Sigmoid colon (tissue), 7 donors: ENCODE data around the gene APBB3. TPM values are rescaled to one million over a fixed set of nuclear protein-coding genes. Genes with fewer than 3 reads are reported as not detected.
A peak's percentile ranks its signal among the peaks of the same experiment; 100 is the strongest.

Experiments used
- DNase-seq: peaks from one replicate; pipeline ENCODE4 v3.0.0-alpha.2; 2019
- H3K27ac ChIP-seq, 4 donors: fragments of 200-600 bp; sonication (generic); one replicate each; pipeline ENCODE4 v1.5.1; 2016 to 2019; ENCODE audit warnings: mild to moderate bottlenecking in 1 of 4
- H3K27me3 ChIP-seq, 3 donors: fragments of 200-600 bp; sonication (generic); one replicate each; pipeline ENCODE4 v1.5.1; 2019; ENCODE audit warnings: mild to moderate bottlenecking in 1 of 3
- H3K36me3 ChIP-seq, 4 donors: fragments of 200-600 bp; sonication (generic); one replicate each; pipeline ENCODE4 v1.5.1; 2016 to 2019
- H3K4me1 ChIP-seq, 4 donors: fragments of 200-600 bp; sonication (generic); one replicate each; pipeline ENCODE4 v1.5.1; 2017 to 2019
- H3K4me3 ChIP-seq, 4 donors: fragments of 200-600 bp; sonication (generic); one replicate each; pipeline ENCODE4 v1.5.1; 2017 to 2019; ENCODE audit warnings: mild to moderate bottlenecking in 2 of 4, moderate library complexity in 1 of 4
- H3K9me3 ChIP-seq, 4 donors: fragments of 200-600 bp in 3 of 4; sonication (generic) in 3 of 4; one replicate each; pipeline versions ENCODE4 v1.5.1 to v1.6.1; 2013 to 2019
- EP300 ChIP-seq, 4 donors: sonication (generic); formaldehyde crosslinking; IDR thresholded peaks; one replicate each; pipeline ENCODE4 v1.6.1; 2017; ENCODE audit warnings: antibody characterized with exemption in 4 of 4
- POLR2A ChIP-seq, 2 donors: fragments of 450-650 bp; IDR thresholded peaks; one replicate each; pipeline ENCODE4 v1.6.1; 2016; ENCODE audit warnings: antibody characterized with exemption in 2 of 2, mild to moderate bottlenecking in 2 of 2, moderate library complexity in 2 of 2
- POLR2AphosphoS5 ChIP-seq, 4 donors: sonication (generic); formaldehyde crosslinking; IDR thresholded peaks; one replicate each; pipeline ENCODE4 v1.6.1; 2017; ENCODE audit warnings: antibody characterized with exemption in 4 of 4
- WGBS, 2 donors: extraction: QIAGEN DNeasy Blood & Tissue Kit; methylation state at CpG; one replicate each; pipeline ENCODE4 v1.1.7; 2013; 5-methylcytosine and 5-hydroxymethylcytosine counted together
- intact Hi-C: fragments of 100-400 bp; cut with DNase I; formaldehyde crosslinking; loops from one replicate; pipeline ENCODE4 v1.15.1; 2023
- polyA plus RNA-seq, 3 donors: library from polyadenylated mRNA; stranded (reverse); fragments of 200-250 nt; gene quantifications; one replicate each; pipeline ENCODE4 v1.2.3, GENCODE V29; 2013
- total RNA-seq, 4 donors: library from RNA; depleted of rRNA; stranded (reverse); fragments of >200 nt; gene quantifications; one replicate each; pipeline ENCODE4 v1.1.0, GENCODE V29; 2016
- TF ChIP-seq, protein P1 (sequence below), 4 experiments: fragments of 450-650 bp in 3 of 4; fragments of 200-600 bp in 1 of 4; IDR thresholded peaks; one replicate each; pipeline ENCODE4 v1.5.1; 2016 to 2019; ENCODE audit warnings: antibody characterized with exemption in 4 of 4, mild to moderate bottlenecking in 3 of 4, moderate library complexity in 2 of 4
- donor health status: healthy with polysubstance abuse.
- donor health status: Bipolar disorder and iron deficiency.
- donor health status: healthy.

APBB3 gene
- total and polyA plus RNA-seq, 7 donors: 4.2 to 27.9 (median 14.3) TPM

DNA sequence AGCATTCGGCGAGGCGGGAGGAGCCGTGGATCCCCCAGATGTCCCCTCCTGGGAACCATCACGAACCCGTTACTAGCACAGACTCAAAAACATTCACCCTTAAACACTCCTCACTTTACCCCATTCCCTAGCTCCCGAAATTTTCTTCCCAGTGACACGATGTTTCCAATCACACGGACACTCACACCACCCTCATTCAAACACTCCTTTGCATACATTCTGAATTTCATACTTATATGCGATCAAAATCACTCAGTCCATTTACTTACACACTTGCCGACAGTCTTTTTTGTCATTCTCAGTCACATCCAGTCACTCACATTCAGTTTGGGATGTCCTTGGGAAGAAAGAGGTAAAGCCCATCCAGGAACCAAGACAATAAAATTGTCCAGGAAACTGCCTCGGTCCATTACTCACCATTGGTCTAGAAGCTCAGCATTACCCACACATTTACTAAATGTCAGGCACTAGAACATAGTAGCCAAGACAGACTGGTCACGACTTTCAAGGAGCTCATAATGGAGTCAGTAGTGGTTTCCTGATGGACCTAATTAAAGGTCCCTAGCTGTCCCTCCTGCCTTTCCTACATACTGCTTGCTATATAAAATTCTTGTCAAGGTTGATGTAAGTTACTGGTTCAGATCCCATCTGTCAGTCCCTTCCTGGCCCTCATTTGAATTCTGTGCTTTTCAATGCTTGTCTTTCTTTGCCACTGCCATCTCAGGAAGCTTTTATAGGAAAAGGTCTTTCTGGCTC lies 804 bp upstream of the APBB3 start:
- Histone ChIP-seq H3K4me3 (peak overlapping the region; percentile 60 to 81 (median 74)), H3K36me3 (peaks cover 5 to 46% (median 18%) of the 10 kb centered on the region in 4 donors), H3K4me1 (peaks cover 0 to 59% (median 48%) of the 10 kb centered on the region in 4 donors), H3K27me3 (no peaks in the 10 kb centered on the region), H3K9me3 (no peaks in the 10 kb centered on the region), H3K27ac (peak overlapping the region; percentile 92 to 97 (median 96))
- WGBS, 2 donors: 2 to 6% methylated on average over 13 of the region's 13 CpGs
- no peak for DNase-seq
- intact Hi-C loops: loop anchor here (2.0 kb wide), 1 partner anchor 74 kb away; the partner anchor contains the start of gene TMCO6
- TF ChIP-seq EP300 (IDR thresholded peaks at IDR 0.05): no peak
- TF ChIP-seq, protein P1, sequence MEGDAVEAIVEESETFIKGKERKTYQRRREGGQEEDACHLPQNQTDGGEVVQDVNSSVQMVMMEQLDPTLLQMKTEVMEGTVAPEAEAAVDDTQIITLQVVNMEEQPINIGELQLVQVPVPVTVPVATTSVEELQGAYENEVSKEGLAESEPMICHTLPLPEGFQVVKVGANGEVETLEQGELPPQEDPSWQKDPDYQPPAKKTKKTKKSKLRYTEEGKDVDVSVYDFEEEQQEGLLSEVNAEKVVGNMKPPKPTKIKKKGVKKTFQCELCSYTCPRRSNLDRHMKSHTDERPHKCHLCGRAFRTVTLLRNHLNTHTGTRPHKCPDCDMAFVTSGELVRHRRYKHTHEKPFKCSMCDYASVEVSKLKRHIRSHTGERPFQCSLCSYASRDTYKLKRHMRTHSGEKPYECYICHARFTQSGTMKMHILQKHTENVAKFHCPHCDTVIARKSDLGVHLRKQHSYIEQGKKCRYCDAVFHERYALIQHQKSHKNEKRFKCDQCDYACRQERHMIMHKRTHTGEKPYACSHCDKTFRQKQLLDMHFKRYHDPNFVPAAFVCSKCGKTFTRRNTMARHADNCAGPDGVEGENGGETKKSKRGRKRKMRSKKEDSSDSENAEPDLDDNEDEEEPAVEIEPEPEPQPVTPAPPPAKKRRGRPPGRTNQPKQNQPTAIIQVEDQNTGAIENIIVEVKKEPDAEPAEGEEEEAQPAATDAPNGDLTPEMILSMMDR (IDR thresholded peaks at IDR 0.05): no peak
- TF ChIP-seq POLR2A (IDR thresholded peaks at IDR 0.05): no peak
- TF ChIP-seq POLR2AphosphoS5 (IDR thresholded peaks at IDR 0.05): no peak

DNA sequence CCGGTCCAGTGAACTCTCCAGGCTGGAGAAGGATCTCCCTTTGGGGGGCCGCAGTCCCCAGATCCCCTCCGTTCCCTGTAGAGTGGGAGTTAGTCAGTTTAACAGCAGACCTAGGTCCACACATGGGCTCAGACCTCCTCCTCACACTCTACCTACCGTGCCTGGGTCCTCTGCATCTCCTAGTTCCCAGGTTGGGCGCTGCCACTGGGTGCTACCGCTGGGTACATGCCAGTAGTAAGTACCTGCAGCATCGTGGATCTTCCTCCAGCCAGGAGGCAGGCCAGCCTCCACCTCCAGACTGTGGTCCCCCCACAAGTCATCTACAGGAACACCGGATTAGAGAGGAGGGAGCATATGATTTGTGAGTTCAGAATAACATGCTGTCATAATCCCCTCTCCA lies 802 bp downstream of the APBB3 start:
- intact Hi-C loops: loop anchor here (2.0 kb wide), 1 partner anchor 15 kb away; no protein-coding TSS in a partner anchor
- no peak for DNase-seq

DNA sequence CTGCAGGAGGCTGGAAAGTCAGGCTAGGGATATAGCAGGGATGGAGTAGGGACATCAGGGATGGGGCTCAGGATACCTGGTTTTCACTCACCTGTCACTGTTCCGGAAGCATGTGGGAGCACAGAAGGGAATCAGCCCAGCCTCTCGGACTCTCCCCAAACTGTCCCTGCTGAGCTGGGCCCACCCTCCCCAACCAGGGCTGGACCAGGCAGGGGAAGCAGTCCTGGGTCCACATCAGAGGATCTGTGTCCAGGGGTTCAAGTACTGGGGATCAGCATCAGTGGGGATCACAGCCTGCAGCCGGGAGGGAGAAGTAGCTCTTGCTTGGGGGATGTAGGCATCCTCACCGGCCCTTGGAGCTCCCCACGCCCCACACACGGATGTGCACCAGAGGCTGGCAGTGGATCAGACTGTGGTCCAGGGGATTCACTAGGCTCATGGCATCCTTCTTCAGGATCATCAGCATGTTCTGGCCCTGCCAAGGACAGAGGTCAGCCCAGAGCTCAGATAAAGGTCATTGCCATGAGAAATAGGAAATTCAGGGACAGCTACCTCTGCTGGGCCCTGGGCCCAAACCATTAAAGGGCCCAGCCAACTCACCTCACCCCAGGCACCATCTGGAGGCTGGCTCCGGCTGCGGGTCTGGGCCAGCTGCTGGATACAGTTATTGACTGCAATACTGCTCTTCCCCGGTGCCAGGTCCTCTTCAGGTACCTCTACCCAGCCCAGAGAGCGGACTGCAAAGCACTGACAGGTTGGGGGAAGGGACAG lies 2.5 kb downstream of the APBB3 start:
- WGBS, 2 donors: 93 to 97% methylated on average over 10 of the region's 10 CpGs
- H3K9me3 ChIP-seq: no peaks in the 10 kb centered on the region
- intact Hi-C loops: loop anchor here (2.0 kb wide), 1 partner anchor 13 kb away; no protein-coding TSS in a partner anchor
- no peak overlapping the region for H3K4me3 ChIP-seq
- no peaks in the 10 kb centered on the region for H3K27me3 ChIP-seq
- peak; percentile 57 for DNase-seq
- H3K4me1 ChIP-seq: peaks cover 0 to 46% (median 44%) of the 10 kb centered on the region in 4 donors
- peaks cover 0 to 37% (median 6%) of the 10 kb centered on the region in 4 donors for H3K36me3 ChIP-seq
- no peak overlapping the region for H3K27ac ChIP-seq
- TF ChIP-seq EP300 (IDR thresholded peaks at IDR 0.05) (no peak), POLR2AphosphoS5 (IDR thresholded peaks at IDR 0.05) (no peak), POLR2A (IDR thresholded peaks at IDR 0.05) (no peak)
- TF ChIP-seq, protein P1 (IDR thresholded peaks at IDR 0.05): no peak

More for the DNA sequence above, 802 bp downstream of the APBB3 start:
- WGBS, 2 donors: 62 to 79% methylated on average over 8 of the region's 8 CpGs
- H3K9me3 ChIP-seq: no peaks in the 10 kb centered on the region
- peak overlapping the region; percentile 92 to 97 (median 96) for H3K27ac ChIP-seq
- H3K4me3 ChIP-seq: peak overlapping the region; percentile 60 to 81 (median 74)
- H3K36me3 ChIP-seq: peaks cover 5 to 51% (median 18%) of the 10 kb centered on the region in 4 donors
- TF ChIP-seq EP300 (IDR thresholded peaks at IDR 0.05): no peak
- TF ChIP-seq POLR2A (IDR thresholded peaks at IDR 0.05): no peak
- no peak for TF ChIP-seq POLR2AphosphoS5 (IDR thresholded peaks at IDR 0.05)
- TF ChIP-seq, protein P1 (IDR thresholded peaks at IDR 0.05): no peak
- H3K4me1 ChIP-seq: peaks cover 0 to 50% (median 43%) of the 10 kb centered on the region in 4 donors
- no peaks in the 10 kb centered on the region for H3K27me3 ChIP-seq

- H3K27me3 ChIP-seq: no peaks in the 10 kb centered on the region
- H3K27ac ChIP-seq: no peak overlapping the region
- peaks cover 0 to 45% (median 43%) of the 10 kb centered on the region in 4 donors for H3K4me1 ChIP-seq
- H3K4me3 ChIP-seq: no peak overlapping the region
- TF ChIP-seq EP300 (IDR thresholded peaks at IDR 0.05): no peak
- TF ChIP-seq POLR2AphosphoS5 (IDR thresholded peaks at IDR 0.05): no peak
- TF ChIP-seq, protein P1 (IDR thresholded peaks at IDR 0.05): no peak
- no peak for TF ChIP-seq POLR2A (IDR thresholded peaks at IDR 0.05)
- 90 to 91% methylated on average over 10 of the region's 10 CpGs for WGBS, 2 donors
- peaks cover 0 to 34% (median 0%) of the 10 kb centered on the region in 4 donors for H3K36me3 ChIP-seq
- DNase-seq: peak; percentile 59
- intact Hi-C loops: no loop called here
- no peaks in the 10 kb centered on the region for H3K9me3 ChIP-seq
Measured at GRCh38 chr5:140560227-140560626, 4.2 kb downstream of the APBB3 start.
